Fibroblast of villous mesenchyme (primary cell): ENCODE measurements around the gene SH2B3. TPM values are rescaled to one million over a fixed set of nuclear protein-coding genes. Genes with fewer than 3 reads are reported as not detected.
A peak's percentile ranks its signal among the peaks of the same experiment; 100 is the strongest.
"Not testable (repeated sequence)": the region's sequence is repeated elsewhere in the genome, so short reads cannot be mapped to it uniquely, and the experiment has no call there.

Experiments
- DNase-seq: peaks from one replicate; pipeline ENCODE4 v3.0.0-alpha.2; 2010; ENCODE audit warnings: low read depth
- H3K4me3 ChIP-seq: 2 replicates; pipeline ENCODE4 v1.5.1; 2011; ENCODE audit warnings: low read depth, mild to moderate bottlenecking, low read length
- total RNA-seq: library from RNA; depleted of rRNA; stranded (reverse); fragments of >200 nt; gene quantifications from 2 replicates; pipeline ENCODE4 v1.2.3, GENCODE V29; 2012
- TF ChIP-seq, protein P1 (sequence below): IDR thresholded peaks from 2 replicates; pipeline ENCODE4 v1.5.1; 2012; ENCODE audit warnings: low read depth, mild to moderate bottlenecking, low read length; ENCODE audit not compliant: insufficient read depth

SH2B3 gene
- total RNA-seq, 1 donor = 42.7 TPM

DNA sequence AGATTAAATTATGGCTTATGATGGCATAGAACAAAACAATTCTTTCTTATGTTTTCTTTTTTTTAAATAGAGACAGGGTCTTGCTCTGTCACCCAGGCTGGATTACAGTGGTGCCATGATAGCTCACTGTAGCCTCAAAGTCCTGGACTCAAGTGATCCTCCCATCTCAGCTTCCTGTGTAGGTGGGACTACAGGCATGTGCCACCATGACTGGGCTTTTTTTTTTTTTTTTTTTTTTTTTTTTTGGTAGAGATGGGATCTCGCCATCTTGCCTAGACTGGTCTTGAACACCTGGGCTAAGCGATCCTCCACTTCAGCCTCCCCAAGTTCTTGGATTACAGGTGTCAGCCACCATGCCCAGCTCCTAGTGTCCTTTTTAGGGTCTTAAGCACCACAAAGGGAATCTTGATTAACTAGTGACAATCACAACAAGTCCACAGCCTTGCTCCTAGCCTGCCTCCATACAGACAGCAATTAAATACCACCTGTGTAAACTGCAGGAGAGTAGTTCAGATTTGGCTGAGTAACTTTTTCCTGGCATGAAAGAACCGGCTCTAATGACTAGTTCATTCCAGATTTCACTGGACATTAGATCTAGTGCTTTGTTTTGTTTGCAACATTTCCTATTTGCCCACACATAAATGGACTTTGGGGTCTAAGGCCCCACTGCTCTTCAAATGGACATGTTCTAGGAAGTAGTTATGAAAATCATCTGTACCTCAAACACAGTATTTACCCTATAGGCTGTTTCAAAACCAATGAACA lies 61.6 kb downstream of the SH2B3 start:
- TF ChIP-seq, protein P1, sequence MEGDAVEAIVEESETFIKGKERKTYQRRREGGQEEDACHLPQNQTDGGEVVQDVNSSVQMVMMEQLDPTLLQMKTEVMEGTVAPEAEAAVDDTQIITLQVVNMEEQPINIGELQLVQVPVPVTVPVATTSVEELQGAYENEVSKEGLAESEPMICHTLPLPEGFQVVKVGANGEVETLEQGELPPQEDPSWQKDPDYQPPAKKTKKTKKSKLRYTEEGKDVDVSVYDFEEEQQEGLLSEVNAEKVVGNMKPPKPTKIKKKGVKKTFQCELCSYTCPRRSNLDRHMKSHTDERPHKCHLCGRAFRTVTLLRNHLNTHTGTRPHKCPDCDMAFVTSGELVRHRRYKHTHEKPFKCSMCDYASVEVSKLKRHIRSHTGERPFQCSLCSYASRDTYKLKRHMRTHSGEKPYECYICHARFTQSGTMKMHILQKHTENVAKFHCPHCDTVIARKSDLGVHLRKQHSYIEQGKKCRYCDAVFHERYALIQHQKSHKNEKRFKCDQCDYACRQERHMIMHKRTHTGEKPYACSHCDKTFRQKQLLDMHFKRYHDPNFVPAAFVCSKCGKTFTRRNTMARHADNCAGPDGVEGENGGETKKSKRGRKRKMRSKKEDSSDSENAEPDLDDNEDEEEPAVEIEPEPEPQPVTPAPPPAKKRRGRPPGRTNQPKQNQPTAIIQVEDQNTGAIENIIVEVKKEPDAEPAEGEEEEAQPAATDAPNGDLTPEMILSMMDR = no peak
- H3K4me3 ChIP-seq = no peak overlapping the region
- no peak for DNase-seq

DNA sequence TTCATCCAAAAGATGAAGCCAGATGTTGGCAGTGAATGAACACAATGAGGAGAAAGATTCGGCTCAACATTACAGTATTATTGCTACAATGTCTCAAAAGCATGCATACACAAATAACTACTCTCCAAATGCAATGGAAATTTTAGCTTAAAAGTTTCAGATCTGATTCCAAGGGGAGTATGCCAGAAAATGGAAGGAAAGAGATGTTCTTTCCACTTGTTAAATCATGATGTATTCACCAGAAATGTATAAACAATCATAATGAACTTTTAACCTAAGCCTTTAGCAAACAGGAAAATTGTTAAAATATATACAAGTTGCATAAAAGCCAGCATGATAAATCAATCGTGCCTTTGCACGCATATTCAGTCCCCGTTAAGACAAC lies 62.1 kb downstream of the SH2B3 start:
- DNase-seq = peak; percentile 85
- TF ChIP-seq, protein P1 = no peak

DNA sequence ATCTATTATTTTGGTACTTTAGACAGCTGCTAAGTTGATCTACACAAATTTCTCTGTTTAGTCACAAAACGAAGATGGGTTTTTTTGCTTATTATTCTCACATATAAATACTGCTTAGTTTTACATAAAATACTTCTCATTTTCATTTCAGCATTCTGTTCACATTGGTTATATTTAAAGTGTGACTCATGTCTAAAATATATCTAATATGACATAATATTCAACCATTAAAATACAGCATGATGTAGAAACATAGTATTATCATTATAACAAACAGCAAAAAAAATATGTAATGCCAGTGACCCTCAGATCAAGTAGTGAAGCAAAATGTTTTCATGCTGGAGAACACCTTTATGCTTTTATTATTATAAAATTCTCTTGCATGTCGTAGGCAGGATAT lies 63.7 kb downstream of the SH2B3 start:
- TF ChIP-seq, protein P1 = no peak
- no peak overlapping the region for H3K4me3 ChIP-seq
- DNase-seq = no peak

More for the DNA sequence above, 62.1 kb downstream of the SH2B3 start:
- H3K4me3 ChIP-seq = no peak overlapping the region

DNA sequence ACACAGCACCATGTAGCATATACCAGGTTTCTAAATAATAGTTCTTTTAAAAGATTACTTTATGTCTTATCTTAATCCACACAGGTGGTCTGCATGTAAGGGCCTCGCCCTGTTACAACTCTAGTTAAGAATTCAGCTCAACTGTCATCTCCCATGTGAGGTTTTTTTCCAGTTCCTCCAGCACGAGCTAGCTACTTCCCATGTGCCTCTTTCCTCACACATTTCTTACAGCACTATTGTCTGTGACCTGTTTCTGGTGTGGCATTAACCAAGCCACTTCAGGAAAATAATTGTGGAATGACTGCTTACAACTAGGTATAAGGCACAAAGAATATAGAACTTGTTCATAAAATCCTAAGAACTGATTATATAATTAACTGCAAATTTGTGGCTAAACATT lies 65.5 kb downstream of the SH2B3 start:
- TF ChIP-seq, protein P1 = no peak
- H3K4me3 ChIP-seq = no peak overlapping the region
- no peak for DNase-seq

DNA sequence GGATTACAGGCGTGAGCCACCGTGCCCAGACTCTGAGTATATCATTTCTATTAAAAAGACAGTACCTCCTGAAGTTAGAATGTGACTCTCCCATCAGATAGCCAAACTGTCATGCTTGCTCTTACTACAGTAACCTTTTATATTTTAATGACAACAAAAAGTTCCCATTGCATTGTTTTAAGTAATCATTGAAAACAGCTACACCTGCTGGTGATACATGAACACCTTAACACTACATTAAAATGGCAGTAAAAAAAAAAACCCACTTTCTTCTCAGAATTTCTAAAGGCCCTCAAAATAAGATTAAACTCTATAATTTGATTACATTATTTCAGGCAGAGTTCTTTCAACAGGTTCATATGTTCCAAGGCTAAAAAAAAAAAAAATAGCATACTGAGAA lies 76.7 kb downstream of the SH2B3 start:
- TF ChIP-seq, protein P1 = peak; percentile 23
- no peak overlapping the region for H3K4me3 ChIP-seq
- no peak for DNase-seq

DNA sequence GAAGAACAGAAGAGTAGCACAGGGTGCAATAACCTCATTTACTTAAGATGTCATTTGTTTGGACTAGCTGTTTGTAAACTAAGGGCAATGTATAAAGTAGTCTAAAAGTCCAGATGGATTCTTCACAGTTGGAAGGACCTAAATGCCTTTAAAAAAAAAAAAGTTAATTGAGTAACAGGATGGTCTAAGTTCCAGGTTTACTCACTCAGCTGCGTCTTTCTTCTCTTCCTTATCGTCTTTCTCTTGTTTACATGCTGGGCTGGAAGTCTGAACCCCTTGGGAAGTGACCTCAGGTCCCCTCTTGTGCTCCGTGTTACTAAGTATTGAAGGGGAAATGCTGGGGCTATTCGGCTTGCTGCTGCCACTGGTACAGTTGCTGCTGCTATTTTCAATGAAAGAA lies 82.5 kb downstream of the SH2B3 start:
- TF ChIP-seq, protein P1 = no peak
- peak; percentile 86 for DNase-seq
- H3K4me3 ChIP-seq = no peak overlapping the region

DNA sequence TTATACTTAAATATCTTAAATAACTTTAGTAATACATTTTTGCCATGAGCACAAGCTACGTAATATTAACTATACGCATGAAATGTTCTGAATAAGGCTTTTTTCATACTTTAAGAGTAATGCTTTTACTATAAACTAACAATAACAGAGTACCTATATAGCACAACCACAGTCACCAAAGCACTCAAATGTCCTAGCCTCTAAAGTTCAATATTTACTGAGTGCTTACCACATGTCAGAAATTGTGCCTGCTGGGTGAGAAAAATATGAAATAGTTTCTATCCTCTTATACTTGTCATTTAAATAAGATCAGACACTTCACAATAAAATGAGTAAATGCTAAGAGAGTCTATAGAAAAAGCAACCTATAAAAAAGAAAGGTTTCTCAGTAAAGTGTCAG lies 83.1 kb downstream of the SH2B3 start:
- no peak overlapping the region for H3K4me3 ChIP-seq
- no peak for DNase-seq
- TF ChIP-seq, protein P1 = no peak

DNA sequence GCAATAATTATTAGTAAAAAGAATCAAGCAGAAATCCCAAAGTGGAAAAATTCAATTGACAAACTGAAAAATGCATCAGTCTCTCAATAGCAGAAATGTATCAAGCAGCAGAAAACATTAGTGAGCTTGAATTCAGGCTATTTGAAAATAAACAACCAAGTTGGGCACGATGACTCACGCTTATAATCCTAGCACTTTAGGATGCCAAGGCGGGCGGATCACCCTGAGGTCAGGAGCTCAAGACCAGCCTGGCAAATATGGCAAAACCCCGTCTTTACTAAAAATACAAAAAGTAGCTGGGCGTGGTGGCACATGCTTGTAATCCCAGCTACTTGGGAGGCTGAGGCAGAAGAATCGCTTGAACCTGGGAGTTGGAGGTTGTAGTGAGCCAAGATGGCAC lies 87.3 kb downstream of the SH2B3 start:
- H3K4me3 ChIP-seq = not testable (repeated sequence)
- peak; percentile 62 for DNase-seq
